PFSK-1 (cell line): Measurements from ENCODE around the gene RBM47.

Experiments used
- FOXP2 ChIP-seq: optimal IDR thresholded peaks from 2 replicates; pipeline ENCODE3; 2011; ENCODE audit warnings: borderline replicate concordance, control low read depth, inconsistent platforms; ENCODE audit not compliant: insufficient read depth; ENCODE audit errors: extremely low read length, extremely low read depth
- POLR2AphosphoS5 ChIP-seq: IDR thresholded peaks from 2 replicates; pipeline ENCODE4 v1.6.1; 2012; ENCODE audit warnings: low read depth, mild to moderate bottlenecking, control low read depth, low read length, moderate library complexity
- SIN3A ChIP-seq: IDR thresholded peaks from 2 replicates; pipeline ENCODE4 v1.6.1; 2012; ENCODE audit warnings: mild to moderate bottlenecking, low read length, moderate library complexity, borderline replicate concordance; ENCODE audit not compliant: insufficient read depth
- TAF1 ChIP-seq: IDR thresholded peaks from 2 replicates; pipeline ENCODE4 v1.6.1; 2012; ENCODE audit warnings: low read length, control low read depth, borderline replicate concordance; ENCODE audit not compliant: insufficient read depth
- TF ChIP-seq, protein P1 (sequence below), 2 experiments: IDR thresholded peaks; 2 replicates each; pipeline versions ENCODE4 v1.6.1 to v1.8.0; 2011 to 2012; ENCODE audit warnings: low read depth in 2 of 2, low read length in 2 of 2, control low read depth in 1 of 2, inconsistent platforms in 1 of 2, mild to moderate bottlenecking in 1 of 2, moderate library complexity in 1 of 2; ENCODE audit not compliant: insufficient read depth in 1 of 2

The RBM47 gene

DNA sequence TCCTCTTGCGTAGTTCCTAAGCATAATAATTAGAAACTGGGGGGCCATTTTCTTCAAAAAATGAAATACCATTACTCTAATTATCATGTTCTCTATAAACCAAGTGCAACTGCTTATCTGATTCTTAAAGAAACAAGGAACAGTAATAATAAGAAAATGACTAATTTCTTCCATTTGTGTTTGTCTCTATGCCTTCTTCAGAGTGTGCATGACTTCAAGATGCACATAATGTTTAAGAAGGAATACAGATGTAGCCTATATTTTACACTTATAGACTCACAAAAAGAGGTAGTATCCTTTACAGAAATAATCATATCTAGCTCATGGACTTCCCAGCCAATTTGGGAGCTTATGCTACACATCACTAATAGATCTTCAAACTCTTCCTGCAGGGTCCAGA lies 162.9 kb downstream of the RBM47 start:
- TF ChIP-seq FOXP2 = no peak
- TF ChIP-seq POLR2AphosphoS5 = no peak
- no peak for TF ChIP-seq TAF1
- TF ChIP-seq, protein P1, sequence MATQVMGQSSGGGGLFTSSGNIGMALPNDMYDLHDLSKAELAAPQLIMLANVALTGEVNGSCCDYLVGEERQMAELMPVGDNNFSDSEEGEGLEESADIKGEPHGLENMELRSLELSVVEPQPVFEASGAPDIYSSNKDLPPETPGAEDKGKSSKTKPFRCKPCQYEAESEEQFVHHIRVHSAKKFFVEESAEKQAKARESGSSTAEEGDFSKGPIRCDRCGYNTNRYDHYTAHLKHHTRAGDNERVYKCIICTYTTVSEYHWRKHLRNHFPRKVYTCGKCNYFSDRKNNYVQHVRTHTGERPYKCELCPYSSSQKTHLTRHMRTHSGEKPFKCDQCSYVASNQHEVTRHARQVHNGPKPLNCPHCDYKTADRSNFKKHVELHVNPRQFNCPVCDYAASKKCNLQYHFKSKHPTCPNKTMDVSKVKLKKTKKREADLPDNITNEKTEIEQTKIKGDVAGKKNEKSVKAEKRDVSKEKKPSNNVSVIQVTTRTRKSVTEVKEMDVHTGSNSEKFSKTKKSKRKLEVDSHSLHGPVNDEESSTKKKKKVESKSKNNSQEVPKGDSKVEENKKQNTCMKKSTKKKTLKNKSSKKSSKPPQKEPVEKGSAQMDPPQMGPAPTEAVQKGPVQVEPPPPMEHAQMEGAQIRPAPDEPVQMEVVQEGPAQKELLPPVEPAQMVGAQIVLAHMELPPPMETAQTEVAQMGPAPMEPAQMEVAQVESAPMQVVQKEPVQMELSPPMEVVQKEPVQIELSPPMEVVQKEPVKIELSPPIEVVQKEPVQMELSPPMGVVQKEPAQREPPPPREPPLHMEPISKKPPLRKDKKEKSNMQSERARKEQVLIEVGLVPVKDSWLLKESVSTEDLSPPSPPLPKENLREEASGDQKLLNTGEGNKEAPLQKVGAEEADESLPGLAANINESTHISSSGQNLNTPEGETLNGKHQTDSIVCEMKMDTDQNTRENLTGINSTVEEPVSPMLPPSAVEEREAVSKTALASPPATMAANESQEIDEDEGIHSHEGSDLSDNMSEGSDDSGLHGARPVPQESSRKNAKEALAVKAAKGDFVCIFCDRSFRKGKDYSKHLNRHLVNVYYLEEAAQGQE (IDR thresholded peaks at IDR 0.05; ENCODE audit: insufficient read depth in 1 of 2, low read depth in 2 of 2, low read length in 2 of 2) = no peak
- TF ChIP-seq SIN3A = no peak

DNA sequence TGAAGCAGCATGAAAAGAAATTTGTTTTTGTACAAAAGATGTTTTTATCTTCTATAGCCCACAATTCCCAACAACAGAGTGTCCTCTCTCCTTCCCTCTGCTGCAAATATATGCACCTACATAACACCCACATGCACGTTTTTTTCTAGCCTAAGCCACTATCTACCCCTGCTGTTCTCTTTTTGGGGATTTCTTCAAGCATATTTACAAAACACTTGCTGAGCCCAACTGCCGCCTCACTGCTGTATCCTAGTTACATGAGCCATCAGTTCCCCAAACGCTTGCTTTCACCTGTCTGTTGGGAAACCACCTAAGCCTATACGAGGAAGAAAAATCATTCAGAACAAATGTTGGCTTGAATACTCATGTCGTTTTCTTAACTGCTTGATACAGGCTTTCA lies 167.3 kb downstream of the RBM47 start:
- no peak for TF ChIP-seq TAF1
- TF ChIP-seq, protein P1 (IDR thresholded peaks at IDR 0.05; ENCODE audit: insufficient read depth in 1 of 2, low read depth in 2 of 2, low read length in 2 of 2) = no peak
- TF ChIP-seq POLR2AphosphoS5 = no peak
- TF ChIP-seq FOXP2 = no peak
- no peak for TF ChIP-seq SIN3A

DNA sequence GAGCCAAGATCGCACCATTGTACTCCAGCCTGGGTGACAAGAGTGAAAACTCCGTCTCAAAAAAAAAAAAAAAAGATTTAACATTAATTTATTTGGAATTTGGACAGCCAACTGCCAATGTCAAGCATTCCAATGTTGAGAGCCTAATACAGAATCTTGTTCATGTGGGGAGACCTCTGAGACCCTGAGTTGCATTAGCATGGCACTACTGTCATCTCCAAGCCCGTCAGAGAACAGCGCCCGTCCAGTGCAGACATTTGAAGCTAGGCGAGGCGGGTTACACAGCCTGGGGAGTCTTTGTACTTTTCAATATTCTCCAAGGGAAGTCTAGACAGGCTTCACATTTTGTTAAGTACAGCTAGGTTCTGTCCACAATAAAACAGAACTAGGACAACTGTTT lies 167.8 kb downstream of the RBM47 start:
- no peak for TF ChIP-seq TAF1
- TF ChIP-seq POLR2AphosphoS5 = no peak
- no peak for TF ChIP-seq FOXP2
- TF ChIP-seq, protein P1 (IDR thresholded peaks at IDR 0.05; ENCODE audit: insufficient read depth in 1 of 2, low read depth in 2 of 2, low read length in 2 of 2) = no peak
- no peak for TF ChIP-seq SIN3A

DNA sequence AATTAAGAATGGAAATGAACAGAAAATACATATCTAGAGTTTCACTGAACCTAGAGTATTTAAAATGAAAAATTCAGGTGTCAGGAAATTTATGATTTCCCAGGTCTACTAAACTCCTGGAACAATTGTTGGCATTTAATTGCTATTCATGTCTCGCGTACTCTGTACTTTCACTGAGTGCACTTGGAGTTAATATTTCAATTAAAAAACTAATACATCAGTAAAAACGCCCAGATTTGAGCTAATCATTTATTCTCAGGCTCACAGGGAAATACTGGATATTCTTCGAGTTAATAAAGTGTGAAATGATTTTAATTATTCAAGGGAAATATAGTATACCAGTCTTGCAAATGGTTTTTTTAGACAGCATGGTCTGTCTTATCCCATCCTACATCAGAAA lies 168.6 kb downstream of the RBM47 start:
- TF ChIP-seq TAF1 (no peak), SIN3A (no peak), POLR2AphosphoS5 (no peak), FOXP2 (no peak)
- TF ChIP-seq, protein P1 (IDR thresholded peaks at IDR 0.05; ENCODE audit: insufficient read depth in 1 of 2, low read depth in 2 of 2, low read length in 2 of 2) = no peak

DNA sequence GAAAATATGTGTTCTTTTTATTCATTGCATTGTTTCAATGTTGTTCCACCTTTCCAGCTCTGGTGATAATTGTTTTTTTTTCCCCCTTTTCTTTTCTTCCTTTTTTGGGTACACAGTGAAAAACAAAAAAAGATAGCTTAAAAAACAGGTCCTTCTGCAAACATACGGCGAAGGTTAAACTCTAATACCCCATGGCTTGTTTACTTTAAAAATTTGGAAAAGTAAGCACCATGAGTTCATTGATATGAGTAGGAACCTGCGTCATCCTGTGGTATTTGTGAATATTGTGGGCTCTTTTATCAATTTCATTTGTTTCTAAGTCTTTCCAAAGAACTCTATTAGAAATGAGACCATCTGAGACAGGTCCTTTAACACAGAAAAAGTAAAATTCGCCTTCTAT lies 171.0 kb downstream of the RBM47 start:
- TF ChIP-seq POLR2AphosphoS5 = no peak
- no peak for TF ChIP-seq TAF1
- TF ChIP-seq FOXP2 = no peak
- TF ChIP-seq SIN3A = no peak
- TF ChIP-seq, protein P1 (IDR thresholded peaks at IDR 0.05; ENCODE audit: insufficient read depth in 1 of 2, low read depth in 2 of 2, low read length in 2 of 2) = no peak
